Measurements from ENCODE around the gene DYTN.

The DYTN gene

DNA sequence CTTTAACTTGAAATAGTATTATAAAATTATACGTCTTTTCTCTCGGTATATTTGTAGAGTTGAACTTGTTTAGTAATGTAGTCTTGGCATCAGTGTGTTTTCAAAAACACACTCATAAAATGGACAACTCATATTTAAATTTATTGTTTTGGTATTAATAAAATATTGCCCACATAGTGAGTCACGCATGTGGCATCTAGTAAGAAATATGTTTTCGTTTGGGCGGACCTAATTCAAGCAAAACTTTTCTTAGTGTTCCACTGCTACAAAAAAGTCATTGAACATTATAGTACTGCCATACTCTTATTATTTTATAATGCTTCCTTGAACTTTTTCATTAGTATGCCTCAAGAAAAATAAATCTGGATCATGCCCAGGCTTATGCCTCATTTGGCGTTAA is 107.0 kb downstream of the DYTN start:
- no peak for DNase-seq

DNA sequence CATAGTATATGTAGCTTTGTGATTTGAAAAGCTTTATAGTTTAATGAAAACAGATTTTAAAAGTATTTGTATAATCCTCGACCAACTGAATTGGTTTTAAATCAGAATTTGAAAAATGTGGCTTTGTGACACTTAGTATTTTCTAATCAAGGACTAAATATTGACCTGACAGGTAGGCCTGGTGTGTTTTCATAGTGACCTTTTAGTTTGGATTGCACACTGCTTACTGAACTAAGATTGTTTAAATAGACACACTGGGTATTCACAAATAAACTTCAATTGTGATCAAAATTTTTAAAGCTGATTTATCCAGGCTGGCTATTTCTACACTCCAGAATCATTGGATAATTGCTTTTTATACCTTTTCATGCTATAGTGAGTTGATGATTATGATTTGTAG is 107.7 kb downstream of the DYTN start:
- DNase-seq, result no peak

DNA sequence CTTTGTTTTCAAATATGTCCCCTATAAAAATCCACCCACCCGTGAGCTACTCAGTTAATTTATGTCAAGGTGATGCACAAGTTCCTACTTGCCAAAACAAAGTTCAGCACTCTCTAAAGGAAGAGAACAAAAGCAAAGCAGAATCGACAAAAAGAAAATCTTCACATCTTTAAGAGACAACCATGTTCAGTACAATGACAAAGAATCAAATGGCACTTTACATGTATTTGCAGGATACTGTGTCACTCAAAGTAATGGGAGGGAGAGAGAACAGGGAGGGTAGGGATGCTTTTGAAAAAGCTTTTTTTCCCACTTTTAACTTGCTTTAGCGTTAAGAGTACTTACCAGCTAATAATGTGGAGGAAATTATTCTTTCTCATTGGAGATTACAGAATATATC is 115.0 kb downstream of the DYTN start:
- DNase-seq, result no peak
